Endometrial microvascular endothelial cells (primary cell): ENCODE data around the gene PLCXD3. TPM values are rescaled to one million over a fixed set of nuclear protein-coding genes. Genes with fewer than 3 reads are reported as not detected.
"Not testable (repeated sequence)": the region's sequence is repeated elsewhere in the genome, so short reads cannot be mapped to it uniquely, and the experiment has no call there.

ENCODE experiments used
- in situ Hi-C: cut with HindIII; loops from 2 replicates; pipeline ENCODE4 v1.10.0; 2017; ENCODE audit warnings: low sequenced_read_pairs, low pct_unique_long_range_greater_than_20kb; ENCODE audit errors: inconsistent ontology term
- total RNA-seq: library from RNA; depleted of rRNA; stranded (reverse); fragments of >200 nt; gene quantifications from one replicate; pipeline ENCODE4 v1.2.3, GENCODE V29; 2015; ENCODE audit errors: inconsistent ontology term

PLCXD3 gene
- total RNA-seq, 1 donor from 2014 or later: under 0.01 TPM

- in situ Hi-C loops: no loop called here
Observed at GRCh38 chr5:41503860-41504259, 6.5 kb downstream of the PLCXD3 start.

- in situ Hi-C loops: no loop called here
Observed at GRCh38 chr5:41503310-41503709, 7.1 kb downstream of the PLCXD3 start.

- in situ Hi-C loops: not testable (repeated sequence)
Observed at GRCh38 chr5:41493490-41494126, 16.8 kb downstream of the PLCXD3 start.

DNA sequence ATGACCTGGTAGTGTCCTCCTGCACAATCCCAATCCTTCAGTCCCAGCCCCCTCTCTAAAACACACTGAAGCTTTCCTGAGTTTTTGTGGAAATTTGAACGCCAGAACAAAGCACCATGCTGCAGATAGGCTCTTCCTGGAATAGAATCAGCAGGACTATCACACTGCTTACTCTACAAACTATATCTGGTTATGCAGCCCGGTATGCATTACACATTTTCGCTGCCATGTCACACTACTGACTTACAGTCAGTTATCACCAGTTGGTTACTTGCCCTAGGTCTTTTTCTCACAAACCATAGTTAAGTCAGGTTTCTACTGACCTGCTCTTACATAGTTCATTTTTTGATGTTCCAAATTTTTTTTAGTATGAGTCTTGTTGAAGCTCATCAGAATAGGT is 24.9 kb downstream of the PLCXD3 start:
- in situ Hi-C loops: no loop called here

- in situ Hi-C loops: no loop called here
Observed at GRCh38 chr5:41482715-41483114, 27.7 kb downstream of the PLCXD3 start.

- in situ Hi-C loops: no loop called here
Observed at GRCh38 chr5:41482173-41482572, 28.2 kb downstream of the PLCXD3 start.

DNA sequence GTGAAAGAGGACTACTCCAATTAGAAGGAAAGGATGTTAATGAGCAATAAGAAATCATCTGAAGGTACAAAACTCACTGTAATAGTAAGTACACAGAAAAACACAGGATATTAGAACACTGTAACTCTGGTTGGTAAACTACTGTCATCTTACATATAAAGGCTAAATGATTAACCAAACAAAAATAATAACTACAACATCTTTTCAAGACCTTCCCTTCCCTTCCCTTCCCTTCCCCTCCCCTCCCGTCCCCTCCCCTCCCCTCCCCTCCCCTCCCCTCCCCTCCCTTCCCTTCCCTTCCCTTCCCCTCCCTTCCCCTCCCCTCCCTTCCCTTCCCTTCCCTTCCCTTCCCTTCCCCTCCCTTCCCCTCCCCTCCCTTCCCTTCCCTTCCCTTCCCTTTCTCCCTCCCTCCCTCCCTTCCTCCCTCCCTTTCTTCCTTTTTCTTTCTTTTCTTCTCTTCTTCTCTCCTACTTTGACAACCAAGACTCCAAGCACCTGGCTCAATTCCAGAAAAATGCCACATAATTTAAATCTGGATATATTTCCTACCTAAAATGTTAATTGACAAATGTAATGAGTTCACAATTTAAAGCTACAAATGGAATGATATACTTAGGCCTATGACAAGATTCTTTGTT is 38.7 kb downstream of the PLCXD3 start:
- in situ Hi-C loops: not testable (repeated sequence)

- in situ Hi-C loops: no loop called here
Observed at GRCh38 chr5:41465493-41466171, 44.8 kb downstream of the PLCXD3 start.

DNA sequence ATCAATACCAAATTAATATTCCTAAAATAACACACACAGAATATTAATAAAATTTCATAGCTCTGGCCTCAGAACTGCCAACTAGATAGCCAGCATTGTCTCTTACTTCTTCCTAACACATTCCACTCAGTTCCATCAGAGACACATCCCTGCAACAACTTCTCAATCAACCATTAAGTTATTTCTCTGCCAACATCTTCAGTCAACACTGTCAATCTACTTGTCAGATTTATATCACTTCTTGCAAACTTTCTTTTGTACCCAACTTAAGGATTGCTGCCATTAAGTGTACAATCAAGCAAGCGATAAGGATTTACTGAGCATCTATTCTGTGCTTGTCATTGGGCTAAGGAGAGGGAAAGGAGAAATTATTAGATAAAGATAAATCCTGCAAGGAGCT is 50.8 kb downstream of the PLCXD3 start:
- in situ Hi-C loops: no loop called here

DNA sequence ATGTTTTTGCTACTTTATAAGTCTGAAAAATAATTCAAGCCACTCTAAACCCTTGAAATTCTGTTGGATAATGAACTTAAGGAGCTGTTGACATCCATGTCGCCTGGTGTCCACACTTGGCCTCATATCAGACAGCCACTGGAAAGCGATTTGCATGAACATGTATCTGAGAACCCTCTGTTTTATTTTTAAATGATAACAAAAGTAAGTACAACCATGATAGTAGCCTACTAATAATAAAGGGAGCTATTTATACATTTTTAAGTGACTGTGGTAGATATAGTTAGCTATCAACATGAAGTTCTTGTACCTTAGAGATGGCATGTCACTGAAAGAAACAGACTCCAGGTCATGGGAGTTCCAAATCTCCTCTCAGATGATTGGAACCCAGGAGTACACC is 53.3 kb downstream of the PLCXD3 start:
- in situ Hi-C loops: no loop called here

DNA sequence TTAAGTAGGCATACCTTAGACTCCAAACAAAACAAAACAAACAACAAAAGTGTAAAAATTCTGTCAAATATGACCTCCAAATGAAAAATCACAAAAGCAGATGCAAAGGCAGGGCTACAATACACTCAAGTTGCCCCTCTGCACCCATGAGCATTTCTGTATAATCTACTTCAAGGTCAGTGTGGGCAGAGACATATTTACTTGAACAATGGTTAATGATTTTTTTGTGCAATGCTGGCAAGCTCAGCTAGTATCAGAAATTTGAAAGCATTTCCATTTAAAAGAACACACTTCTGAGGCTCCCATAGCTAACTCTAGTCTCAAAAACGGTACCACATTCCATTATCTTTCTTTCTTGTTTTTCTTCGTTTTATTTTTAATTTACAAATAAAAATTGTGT is 57.9 kb downstream of the PLCXD3 start:
- in situ Hi-C loops: no loop called here

DNA sequence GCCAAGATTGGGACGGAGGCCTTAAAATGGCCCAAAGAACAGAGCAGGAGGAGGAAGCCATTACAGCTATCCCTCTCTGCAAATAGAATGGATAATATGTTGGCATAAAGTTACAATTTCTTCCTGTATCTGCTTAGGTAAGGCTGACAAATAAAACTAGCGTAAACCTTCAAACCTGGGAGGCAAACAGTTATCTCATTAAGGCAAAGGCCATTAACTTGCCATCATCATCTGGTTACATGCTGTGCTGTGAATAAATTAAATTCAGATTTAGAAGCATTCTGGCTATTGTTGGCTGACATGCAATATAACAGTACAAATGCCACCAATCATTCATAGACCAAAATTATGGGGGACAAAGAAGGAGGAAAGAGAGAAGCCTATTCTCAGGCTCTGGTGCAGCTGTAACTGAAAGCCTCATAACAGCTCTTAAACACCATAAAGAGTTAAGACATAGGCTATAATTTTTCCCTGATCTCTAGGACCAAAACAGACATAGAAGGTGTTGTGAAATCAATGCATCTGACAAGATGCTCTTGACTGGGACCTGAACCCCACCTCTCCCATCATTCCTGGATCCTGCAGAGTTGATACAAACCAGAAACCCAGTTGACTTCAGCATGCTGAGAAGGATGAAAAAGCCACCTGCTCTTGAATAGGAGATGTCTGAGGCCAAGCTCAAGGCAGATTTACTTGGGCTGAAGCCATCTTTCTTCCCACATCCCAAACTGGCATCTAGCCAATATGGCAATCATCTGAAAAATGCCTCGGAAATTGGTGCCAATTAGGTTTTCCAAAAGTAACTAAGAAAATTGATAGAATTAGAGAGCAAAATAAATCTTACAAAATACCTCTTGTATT is 62.5 kb downstream of the PLCXD3 start:
- in situ Hi-C loops: no loop called here

- in situ Hi-C loops: no loop called here
Observed at GRCh38 chr5:41445937-41446563, 64.4 kb downstream of the PLCXD3 start.

DNA sequence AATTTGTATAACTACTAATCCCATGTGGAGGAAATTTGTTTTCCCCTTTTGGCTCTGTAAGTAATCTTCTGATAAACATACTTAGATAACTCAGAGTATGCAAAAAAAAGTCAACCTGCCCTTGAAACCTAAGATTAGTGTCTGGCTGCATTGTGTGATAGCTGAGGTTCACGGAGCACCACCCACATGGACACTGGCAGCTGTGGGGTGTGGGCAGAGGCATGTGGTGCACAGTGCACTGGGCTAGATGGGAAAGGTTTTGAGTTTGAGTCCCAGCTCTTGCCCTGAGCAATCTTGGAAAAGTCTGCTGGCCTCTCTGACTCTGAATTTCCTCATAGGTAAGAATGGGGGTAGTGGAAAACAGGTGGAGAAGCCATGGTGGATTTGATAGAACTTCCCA is 75.1 kb downstream of the PLCXD3 start:
- in situ Hi-C loops: no loop called here

GRCh38 chr5:41433552-41434181 is 76.7 kb downstream of the PLCXD3 start:
- in situ Hi-C loops: no loop called here

- in situ Hi-C loops: no loop called here
Observed at GRCh38 chr5:41432481-41433253, 77.7 kb downstream of the PLCXD3 start.

- in situ Hi-C loops: no loop called here
Observed at GRCh38 chr5:41427505-41427904, 82.9 kb downstream of the PLCXD3 start.

DNA sequence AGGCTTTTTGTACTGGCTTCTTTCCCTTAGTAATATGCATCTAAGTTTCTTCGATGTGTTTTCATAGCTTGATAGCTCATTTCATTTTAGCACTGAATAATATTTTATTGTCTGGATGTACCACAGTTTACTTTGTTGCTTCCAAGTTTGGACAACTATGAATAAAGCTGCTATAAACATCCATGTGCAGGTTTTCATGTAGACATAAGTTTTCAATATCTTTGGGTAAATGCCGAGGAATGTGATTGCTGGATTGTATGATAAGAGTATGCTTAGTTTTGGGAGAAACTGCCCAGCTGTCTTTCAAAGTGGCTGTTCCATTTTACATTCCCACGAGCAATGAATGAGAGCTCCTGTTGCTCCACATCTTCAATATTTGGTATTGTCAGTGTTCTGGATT is 84.7 kb downstream of the PLCXD3 start:
- in situ Hi-C loops: no loop called here
